GM12865 (cell line): ENCODE results near the gene SLC46A2.

Experiments
- DNase-seq: peaks from one replicate; pipeline ENCODE4 v3.0.0; 2010; ENCODE audit warnings: low read depth
- H3K4me3 ChIP-seq: 2 replicates; pipeline ENCODE4 v1.5.1; 2011; ENCODE audit warnings: mild to moderate bottlenecking, low read depth, low read length, control low read depth
- TF ChIP-seq, protein P1 (sequence below): IDR thresholded peaks from 2 replicates; pipeline ENCODE4 v1.5.1; 2011; ENCODE audit warnings: low read length, control low read depth, low read depth, inconsistent platforms; ENCODE audit not compliant: insufficient read depth; ENCODE audit errors: missing control alignments

The SLC46A2 gene

DNA sequence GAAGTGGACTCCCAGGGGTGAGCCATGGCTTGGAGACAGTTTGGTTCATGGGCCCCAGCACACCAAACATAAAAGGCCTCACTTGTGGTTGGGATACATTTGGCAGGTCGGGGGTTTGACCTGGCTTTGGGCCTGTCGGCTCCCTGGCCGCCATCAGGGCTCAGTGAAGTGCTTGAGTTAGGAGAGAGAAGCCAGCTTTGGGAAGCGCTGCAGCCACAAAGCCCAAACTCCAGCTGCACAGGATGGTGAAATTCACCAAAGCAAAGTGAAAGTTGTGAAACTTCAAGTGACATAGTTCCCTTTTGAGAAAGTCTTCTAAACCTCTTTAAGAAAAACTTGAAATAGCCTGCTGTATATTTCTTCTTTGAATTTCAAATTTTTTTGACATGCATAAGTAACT is 27.5 kb downstream of the SLC46A2 start:
- H3K4me3 ChIP-seq, result no peak overlapping the region
- TF ChIP-seq, protein P1, sequence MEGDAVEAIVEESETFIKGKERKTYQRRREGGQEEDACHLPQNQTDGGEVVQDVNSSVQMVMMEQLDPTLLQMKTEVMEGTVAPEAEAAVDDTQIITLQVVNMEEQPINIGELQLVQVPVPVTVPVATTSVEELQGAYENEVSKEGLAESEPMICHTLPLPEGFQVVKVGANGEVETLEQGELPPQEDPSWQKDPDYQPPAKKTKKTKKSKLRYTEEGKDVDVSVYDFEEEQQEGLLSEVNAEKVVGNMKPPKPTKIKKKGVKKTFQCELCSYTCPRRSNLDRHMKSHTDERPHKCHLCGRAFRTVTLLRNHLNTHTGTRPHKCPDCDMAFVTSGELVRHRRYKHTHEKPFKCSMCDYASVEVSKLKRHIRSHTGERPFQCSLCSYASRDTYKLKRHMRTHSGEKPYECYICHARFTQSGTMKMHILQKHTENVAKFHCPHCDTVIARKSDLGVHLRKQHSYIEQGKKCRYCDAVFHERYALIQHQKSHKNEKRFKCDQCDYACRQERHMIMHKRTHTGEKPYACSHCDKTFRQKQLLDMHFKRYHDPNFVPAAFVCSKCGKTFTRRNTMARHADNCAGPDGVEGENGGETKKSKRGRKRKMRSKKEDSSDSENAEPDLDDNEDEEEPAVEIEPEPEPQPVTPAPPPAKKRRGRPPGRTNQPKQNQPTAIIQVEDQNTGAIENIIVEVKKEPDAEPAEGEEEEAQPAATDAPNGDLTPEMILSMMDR, result no peak
- peak; percentile 42 for DNase-seq

DNA sequence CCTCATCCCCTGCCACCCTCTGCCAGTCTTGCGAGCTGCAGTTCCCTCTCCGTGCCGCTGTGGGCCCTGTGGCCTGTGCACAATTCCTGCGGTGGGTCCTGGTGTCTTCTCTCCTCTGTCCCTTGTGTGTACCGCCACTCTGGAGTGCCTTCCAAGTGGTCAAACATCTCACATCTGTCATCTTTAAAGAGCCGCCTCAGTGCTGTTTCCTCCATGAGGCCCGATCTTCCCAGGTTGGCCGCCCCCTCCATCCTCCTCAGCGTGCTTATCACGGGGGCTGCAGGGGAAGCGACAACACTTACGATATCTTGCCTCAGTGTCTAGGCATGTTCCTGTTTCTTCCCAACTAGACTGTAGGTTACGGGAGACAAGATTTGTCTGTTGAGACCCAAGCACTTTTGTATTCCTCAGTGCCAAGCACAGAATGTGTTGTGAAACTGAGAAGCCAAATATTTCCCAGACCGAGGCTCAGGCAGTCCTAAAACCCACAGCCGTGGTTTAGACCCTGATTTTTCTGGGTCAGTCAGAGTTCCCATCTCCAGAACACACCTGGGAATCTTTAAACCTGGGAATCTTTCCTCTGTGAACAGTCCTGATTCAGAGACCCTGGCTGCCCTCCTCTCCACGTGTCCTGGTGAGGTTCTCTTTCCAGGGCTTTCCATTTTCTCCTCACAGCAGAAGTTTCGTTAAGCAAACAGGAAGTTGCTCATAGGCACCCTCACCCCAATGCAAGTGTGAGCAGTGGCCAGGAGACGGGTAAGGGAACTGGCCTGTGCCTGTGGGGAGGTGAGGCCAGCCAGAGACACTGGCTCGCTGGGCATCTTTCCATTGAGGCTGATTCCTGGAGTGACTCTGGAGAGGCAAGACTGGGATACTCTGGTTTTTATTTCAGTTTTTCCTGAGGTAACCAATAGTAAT is 28.8 kb downstream of the SLC46A2 start:
- no peak for DNase-seq
- TF ChIP-seq, protein P1, result no peak
- no peak overlapping the region for H3K4me3 ChIP-seq

DNA sequence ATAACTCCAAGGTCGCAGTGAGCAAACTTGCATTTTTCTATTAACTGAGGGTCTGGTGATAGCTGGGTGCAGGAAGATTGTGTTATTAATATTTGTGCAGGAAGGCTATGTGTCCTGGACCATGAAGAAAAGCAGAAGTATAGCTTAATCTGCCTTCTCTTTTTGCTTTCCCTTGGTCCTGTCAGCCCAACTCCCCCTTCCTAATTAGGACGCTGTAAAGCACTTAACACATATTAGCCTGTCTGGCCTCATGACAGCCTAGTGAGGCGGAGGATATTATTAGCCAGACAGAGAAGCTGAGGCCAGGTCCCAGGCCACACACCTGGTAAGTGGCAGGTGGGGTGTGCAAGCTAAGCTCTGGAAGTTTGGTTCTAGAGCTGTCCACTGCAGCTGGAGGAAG is 29.5 kb downstream of the SLC46A2 start:
- TF ChIP-seq, protein P1, result no peak
- H3K4me3 ChIP-seq, result no peak overlapping the region
- no peak for DNase-seq

DNA sequence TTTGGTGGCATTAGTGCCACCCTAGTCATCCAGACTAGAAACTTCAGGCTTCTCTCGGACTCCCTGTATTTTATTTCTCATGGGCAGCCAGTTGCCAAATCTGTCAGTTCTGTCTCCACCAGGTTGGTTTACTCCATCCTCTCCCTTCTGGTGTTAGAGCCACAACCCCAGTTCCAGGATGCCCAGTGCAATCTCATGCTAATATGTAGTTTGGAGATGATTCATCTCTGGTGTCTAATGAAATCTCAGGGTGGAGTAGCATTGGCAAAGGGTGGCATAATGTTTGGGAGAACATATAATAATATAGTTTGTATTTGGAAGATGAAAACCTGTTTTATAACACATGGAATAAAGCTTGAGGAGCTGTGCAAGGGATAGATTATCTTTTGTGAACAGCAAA is 30.2 kb downstream of the SLC46A2 start:
- DNase-seq, result no peak
- no peak overlapping the region for H3K4me3 ChIP-seq
- TF ChIP-seq, protein P1, result no peak

DNA sequence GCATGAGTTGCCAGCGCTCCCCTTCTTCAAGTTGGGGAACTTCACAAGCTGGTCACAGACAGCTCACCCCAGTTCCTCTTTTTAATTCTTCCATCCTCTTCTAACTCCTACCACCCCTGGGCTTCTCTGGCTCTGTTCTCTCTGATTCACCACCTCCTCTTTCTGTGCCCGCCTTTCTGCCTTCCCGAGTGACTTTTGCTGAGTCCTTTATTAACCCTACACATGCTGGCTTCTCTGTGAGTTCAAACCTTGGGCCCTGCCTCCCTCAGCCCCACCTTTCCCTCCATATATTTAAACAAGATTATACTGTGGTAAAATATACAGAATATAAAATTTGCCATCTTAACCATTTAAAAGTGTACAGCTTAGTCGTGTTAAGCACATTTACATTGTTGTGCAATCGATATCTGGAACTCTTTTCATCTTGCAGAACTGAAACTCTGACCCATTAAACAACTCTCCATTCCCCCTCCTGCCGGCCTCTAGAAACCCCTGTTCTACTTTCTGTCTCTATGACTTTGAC is 32.0 kb downstream of the SLC46A2 start:
- DNase-seq, result peak; percentile 73
- TF ChIP-seq, protein P1, result no peak
- H3K4me3 ChIP-seq, result no peak overlapping the region

DNA sequence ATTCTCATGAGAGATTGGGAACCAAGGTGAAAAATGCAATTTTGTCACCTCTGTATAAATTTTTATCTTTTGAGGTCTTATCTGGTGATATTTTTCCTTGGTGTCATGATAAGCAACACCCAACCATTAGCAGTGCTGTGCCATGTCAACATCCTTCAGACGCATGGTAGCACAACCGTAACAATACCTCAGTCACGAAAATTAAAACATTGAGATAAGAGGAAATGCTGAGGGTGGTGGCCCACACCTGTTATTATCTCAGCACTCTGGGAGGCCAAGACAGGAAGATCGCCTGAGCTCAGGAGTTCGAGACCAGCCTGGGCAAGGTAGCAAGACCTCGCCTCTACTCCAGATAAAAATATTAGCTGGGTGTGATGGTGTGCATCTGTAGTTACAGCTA is 32.7 kb downstream of the SLC46A2 start:
- no peak for DNase-seq
- TF ChIP-seq, protein P1, result no peak
- no peak overlapping the region for H3K4me3 ChIP-seq
